DND-41 (cell line): ENCODE data around the gene NEU3.

ENCODE experiments used
- ATAC-seq: fragments of 200-7000 bp; cut with Tn5 transposase; 3 replicates; pipeline ENCODE4 v1.9.1; 2021; ENCODE audit warnings: low read depth; ENCODE audit not compliant: insufficient read depth
- DNase-seq: peaks from one replicate; pipeline ENCODE4 v3.0.0-alpha.2; 2020
- H2AFZ ChIP-seq: 2 replicates; pipeline ENCODE4 v1.6.0; 2012; ENCODE audit warnings: low read depth, low read length
- H3K27ac ChIP-seq: 2 replicates; pipeline ENCODE4 v1.5.1; 2012; ENCODE audit warnings: low read length, inconsistent platforms
- H3K27me3 ChIP-seq: fragments of 200-600 bp; sonication (generic); 2 replicates; pipeline ENCODE4 v1.6.0; 2012; ENCODE audit warnings: low read length, mild to moderate bottlenecking, inconsistent platforms; ENCODE audit not compliant: insufficient read depth, poor library complexity
- H3K36me3 ChIP-seq: 2 replicates; pipeline ENCODE4 v1.5.1; 2012; ENCODE audit warnings: low read length, inconsistent platforms; ENCODE audit not compliant: insufficient read depth
- H3K4me1 ChIP-seq: 2 replicates; pipeline ENCODE4 v1.5.1; 2012; ENCODE audit warnings: mild to moderate bottlenecking, low read length; ENCODE audit not compliant: insufficient read depth
- H3K4me2 ChIP-seq: 2 replicates; pipeline ENCODE4 v1.6.0; 2012; ENCODE audit warnings: mild to moderate bottlenecking, moderate library complexity, low read length, inconsistent platforms; ENCODE audit not compliant: insufficient read depth
- H3K4me3 ChIP-seq, 2 experiments: fragments of 200-600 bp in 1 of 2; shearing (Covaris generic) in 1 of 2; 2 replicates each; pipeline ENCODE4 v1.5.1; 2012 to 2016; ENCODE audit warnings: inconsistent platforms in 2 of 2, low read length in 2 of 2, mild to moderate bottlenecking in 2 of 2, low read depth in 1 of 2, moderate library complexity in 1 of 2
- H3K79me2 ChIP-seq: 2 replicates; pipeline ENCODE4 v1.6.0; 2012; ENCODE audit warnings: low read length, inconsistent platforms; ENCODE audit not compliant: insufficient read depth
- H3K9ac ChIP-seq: 2 replicates; pipeline ENCODE4 v1.6.0; 2012; ENCODE audit warnings: low read depth, mild to moderate bottlenecking, inconsistent platforms, low read length, moderate library complexity
- H3K9me3 ChIP-seq: 2 replicates; pipeline ENCODE4 v1.5.1; 2012; ENCODE audit warnings: low read length, moderate library complexity, mild to moderate bottlenecking, inconsistent platforms; ENCODE audit not compliant: insufficient read depth, severe bottlenecking
- H4K20me1 ChIP-seq: 2 replicates; pipeline ENCODE4 v1.6.0; 2012; ENCODE audit warnings: low read length; ENCODE audit not compliant: insufficient read depth
- CTCF ChIP-seq: IDR thresholded peaks from 2 replicates; pipeline ENCODE4 v1.5.1; 2012; ENCODE audit warnings: borderline replicate concordance, low read length, moderate library complexity, mild to moderate bottlenecking; ENCODE audit not compliant: poor library complexity, severe bottlenecking; ENCODE audit errors: extremely low read depth
- EZH2 ChIP-seq: IDR thresholded peaks from 3 replicates; pipeline ENCODE4 v1.6.1; 2012; ENCODE audit warnings: borderline replicate concordance, low read depth, mild to moderate bottlenecking, moderate library complexity, low read length, inconsistent platforms; ENCODE audit not compliant: severe bottlenecking

NEU3 gene

DNA sequence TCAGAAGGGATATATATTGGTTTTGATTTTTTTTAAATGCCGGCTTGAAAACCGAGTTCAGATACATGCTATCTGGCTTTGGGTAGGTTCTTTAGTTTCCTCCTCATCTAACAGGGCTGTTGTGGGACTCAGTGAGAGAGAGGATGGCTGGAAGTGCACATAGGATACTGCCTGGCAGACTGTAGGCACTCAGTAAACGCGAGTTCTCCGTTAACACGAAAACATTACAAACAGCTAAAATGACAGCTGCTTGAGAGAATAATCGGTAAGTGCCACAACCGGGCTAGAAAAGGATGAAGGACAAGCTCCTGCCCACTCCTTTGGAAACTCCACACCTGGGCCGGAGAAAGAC, 40.2 kb upstream of the NEU3 start:
- Histone ChIP-seq H3K4me2 (peak overlapping the region; percentile 84), H3K9ac (peak overlapping the region; percentile 92), H4K20me1 (peaks cover 16% of the 10 kb centered on the region), H3K36me3 (peaks cover 33% of the 10 kb centered on the region), H3K4me1 (peaks cover 41% of the 10 kb centered on the region), H3K27me3 (no peaks in the 10 kb centered on the region), H2AFZ (peak overlapping the region; percentile 93), H3K27ac (peak overlapping the region; percentile 81), H3K79me2 (peaks cover 63% of the 10 kb centered on the region), H3K9me3 (no peaks in the 10 kb centered on the region), H3K4me3 (peak overlapping the region; percentile 89 to 97)
- DNase-seq, result no peak
- TF ChIP-seq EZH2 (no peak), CTCF (no peak)
- ATAC-seq, result peak; percentile 39

- peak; percentile 99 for DNase-seq
- Histone ChIP-seq H3K4me2 (peak within 1 kb of the TSS; percentile 84), H2AFZ (peak within 1 kb of the TSS; percentile 93), H3K4me1 (peaks cover 41% of the 10 kb centered on the region), H4K20me1 (peaks cover 17% of the 10 kb centered on the region), H3K9me3 (no peaks in the 10 kb centered on the region), H3K4me3 (peak within 1 kb of the TSS; percentile 89 to 97), H3K27me3 (no peaks in the 10 kb centered on the region), H3K9ac (peak within 1 kb of the TSS; percentile 92), H3K36me3 (peaks cover 28% of the 10 kb centered on the region), H3K79me2 (peaks cover 69% of the 10 kb centered on the region), H3K27ac (peak within 1 kb of the TSS; percentile 92)
- TF ChIP-seq CTCF (no peak), EZH2 (no peak)
- peak; percentile 98 for ATAC-seq
Measured at GRCh38 chr11:74948898-74949752, 39.6 kb upstream of the NEU3 start, which contains the start of the genes SPCS2 and XRRA1. TSS of gene SPCS2 (plus strand) at chr11:74949266. CDS start at chr11:74949286, 20 bp downstream. TSS of gene XRRA1 (minus strand) at chr11:74949091. CDS start at chr11:74940878, 8,213 bp downstream.

GRCh38 chr11:74949753-74950137, 39.0 kb upstream of the NEU3 start:
- Histone ChIP-seq H3K36me3 (peaks cover 27% of the 10 kb centered on the region), H3K27ac (peak overlapping the region; percentile 92), H3K4me3 (peak overlapping the region; percentile 89 to 97), H2AFZ (peak overlapping the region; percentile 81), H3K4me1 (peaks cover 41% of the 10 kb centered on the region), H3K27me3 (no peaks in the 10 kb centered on the region), H3K4me2 (peak overlapping the region; percentile 84), H4K20me1 (peaks cover 22% of the 10 kb centered on the region), H3K9ac (peak overlapping the region; percentile 92), H3K9me3 (no peaks in the 10 kb centered on the region), H3K79me2 (peaks cover 75% of the 10 kb centered on the region)
- TF ChIP-seq EZH2 (no peak), CTCF (no peak)
- no peak for ATAC-seq
- no peak for DNase-seq
